Thyroid gland (tissue), 4 donors: ENCODE data around the gene JPH2. TPM values are rescaled to one million over a fixed set of nuclear protein-coding genes. Genes with fewer than 3 reads are reported as not detected.

Experiments used
- DNase-seq, 2 donors: peaks; one replicate each; pipeline ENCODE4 v3.0.0-alpha.2; 2019
- H3K27ac ChIP-seq, 3 donors: fragments of 200-600 bp; sonication (generic); 1 replicate in 2 of 3; 2 replicates in 1 of 3; pipeline ENCODE4 v1.5.1; 2016 to 2019; ENCODE audit warnings: mild to moderate bottlenecking in 1 of 3, moderate library complexity in 1 of 3
- H3K27me3 ChIP-seq: fragments of 200-600 bp; sonication (generic); one replicate; pipeline ENCODE4 v1.5.1; 2019
- H3K36me3 ChIP-seq, 2 donors: fragments of 200-600 bp; sonication (generic); one replicate each; pipeline ENCODE4 v1.5.1; 2016 to 2019
- H3K4me1 ChIP-seq, 2 donors: fragments of 200-600 bp; sonication (generic); one replicate each; pipeline ENCODE4 v1.5.1; 2017 to 2019
- H3K4me3 ChIP-seq, 3 donors: fragments of 200-600 bp; sonication (generic); replicated peaks in 1 of 3; 1 replicate in 2 of 3; 2 replicates in 1 of 3; pipeline ENCODE4 v1.5.1; 2016; ENCODE audit warnings: mild to moderate bottlenecking in 1 of 3
- H3K9me3 ChIP-seq: fragments of 200-600 bp; sonication (generic); one replicate; pipeline ENCODE4 v1.5.1; 2017
- CTCF ChIP-seq, 6 experiments: fragments of 200-600 bp in 3 of 6; fragments of 450-650 bp in 3 of 6; sonication (generic) in 3 of 6; IDR thresholded peaks; one replicate each; pipeline ENCODE4 v1.5.1; 2016 to 2019; ENCODE audit warnings: antibody characterized with exemption in 6 of 6, mild to moderate bottlenecking in 2 of 6, inconsistent platforms in 1 of 6, moderate library complexity in 1 of 6
- POLR2A ChIP-seq, 2 donors: fragments of 450-650 bp; IDR thresholded peaks; one replicate each; pipeline ENCODE4 v1.6.1; 2017; ENCODE audit warnings: antibody characterized with exemption in 2 of 2, mild to moderate bottlenecking in 2 of 2, moderate library complexity in 1 of 2
- WGBS, 2 donors: methylation state at CpG; one replicate each; pipeline ENCODE4 v1.1.5; 2017; 5-methylcytosine and 5-hydroxymethylcytosine counted together
- intact Hi-C: fragments of 100-400 bp; cut with DNase I; formaldehyde crosslinking; loops from one replicate; pipeline ENCODE4 v1.15.1; 2023
- total RNA-seq, 4 donors: library from RNA; depleted of rRNA; stranded (reverse); fragments of >200 nt; gene quantifications; one replicate each; pipeline ENCODE4 v1.2.3, GENCODE V29; 2016

JPH2 gene
- total RNA-seq, 4 donors from 2014 or later: 0.67 to 2.3 (median 1.8) TPM

- Histone ChIP-seq H3K27ac (no peak overlapping the region), H3K9me3 (no peaks in the 10 kb centered on the region), H3K4me3 (no peak overlapping the region), H3K4me1 (no peaks in the 10 kb centered on the region), H3K27me3 (no peaks in the 10 kb centered on the region), H3K36me3 (no peaks in the 10 kb centered on the region)
- intact Hi-C loops: no loop called here
- 62 to 80% methylated on average over 22 to 25 of the region's 56 CpGs for WGBS, 2 donors
- TF ChIP-seq POLR2A (IDR thresholded peaks at IDR 0.05): no peak
- TF ChIP-seq CTCF (IDR thresholded peaks at IDR 0.05): no peak
- no peak for DNase-seq
Measured at GRCh38 chr20:44160133-44160532, 26.9 kb downstream of the JPH2 start.

GRCh38 chr20:44159711-44160110, 27.3 kb downstream of the JPH2 start:
- H3K4me1 ChIP-seq: no peaks in the 10 kb centered on the region
- TF ChIP-seq POLR2A (IDR thresholded peaks at IDR 0.05) (no peak), CTCF (IDR thresholded peaks at IDR 0.05) (no peak)
- H3K27ac ChIP-seq: no peak overlapping the region
- no peaks in the 10 kb centered on the region for H3K9me3 ChIP-seq
- H3K36me3 ChIP-seq: no peaks in the 10 kb centered on the region
- no peak for DNase-seq
- 77 to 87% methylated on average over 13 to 26 of the region's 50 CpGs for WGBS, 2 donors
- intact Hi-C loops: no loop called here
- H3K4me3 ChIP-seq: no peak overlapping the region
- H3K27me3 ChIP-seq: no peaks in the 10 kb centered on the region

DNA sequence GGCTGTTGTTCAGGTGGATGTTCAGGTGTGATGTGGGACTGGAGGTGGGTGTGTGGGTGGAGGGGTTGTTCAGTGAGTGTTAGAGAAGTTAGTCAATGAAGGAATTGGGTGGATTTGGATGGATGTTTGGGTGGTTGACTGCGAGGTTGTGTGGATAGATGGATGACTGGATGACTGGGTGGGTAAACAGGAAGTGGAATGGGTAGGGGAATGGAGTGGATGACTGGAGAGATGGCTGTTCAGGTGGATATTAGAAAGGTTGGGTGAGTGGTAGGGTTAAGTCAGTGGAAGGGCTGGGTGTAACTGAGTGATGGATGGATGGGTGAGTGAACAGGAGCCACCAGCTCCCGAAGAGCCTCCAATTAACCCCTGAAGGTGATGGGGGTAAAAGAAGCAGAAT, 27.9 kb downstream of the JPH2 start:
- H3K4me1 ChIP-seq: no peaks in the 10 kb centered on the region
- no peak overlapping the region for H3K27ac ChIP-seq
- no peak for DNase-seq
- H3K27me3 ChIP-seq: no peaks in the 10 kb centered on the region
- no peaks in the 10 kb centered on the region for H3K36me3 ChIP-seq
- no peaks in the 10 kb centered on the region for H3K9me3 ChIP-seq
- WGBS, 2 donors: 81 to 85% methylated on average over 2 of the region's 2 CpGs
- intact Hi-C loops: no loop called here
- H3K4me3 ChIP-seq: no peak overlapping the region
- TF ChIP-seq POLR2A (IDR thresholded peaks at IDR 0.05) (no peak), CTCF (IDR thresholded peaks at IDR 0.05) (no peak)

DNA sequence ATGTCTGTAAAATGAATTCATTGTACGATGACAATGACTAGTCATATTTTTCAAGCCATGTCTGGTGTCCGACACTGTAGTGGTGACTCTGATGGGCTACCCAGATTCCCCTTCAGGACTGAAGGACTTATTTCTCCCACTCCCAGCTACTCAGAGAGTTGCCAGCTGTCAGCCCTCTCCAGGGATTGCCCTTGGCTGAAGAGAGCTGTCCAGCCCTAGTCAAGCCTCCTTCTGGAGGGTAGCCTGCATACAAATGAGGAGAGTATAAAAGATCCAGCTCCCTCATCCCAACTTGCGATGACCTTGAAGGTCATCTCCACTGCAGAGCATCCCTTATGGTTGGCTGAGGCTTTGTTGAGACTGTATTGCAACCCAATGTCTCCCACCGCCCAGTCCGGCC, 29.9 kb downstream of the JPH2 start:
- intact Hi-C loops: no loop called here
- H3K4me3 ChIP-seq: no peak overlapping the region
- WGBS, 2 donors: 93 to 100% methylated on average over 5 of the region's 5 CpGs
- DNase-seq: no peak
- H3K36me3 ChIP-seq: no peaks in the 10 kb centered on the region
- TF ChIP-seq POLR2A (IDR thresholded peaks at IDR 0.05): no peak
- TF ChIP-seq CTCF (IDR thresholded peaks at IDR 0.05): no peak
- H3K4me1 ChIP-seq: no peaks in the 10 kb centered on the region
- H3K9me3 ChIP-seq: no peaks in the 10 kb centered on the region
- no peaks in the 10 kb centered on the region for H3K27me3 ChIP-seq
- H3K27ac ChIP-seq: no peak overlapping the region

DNA sequence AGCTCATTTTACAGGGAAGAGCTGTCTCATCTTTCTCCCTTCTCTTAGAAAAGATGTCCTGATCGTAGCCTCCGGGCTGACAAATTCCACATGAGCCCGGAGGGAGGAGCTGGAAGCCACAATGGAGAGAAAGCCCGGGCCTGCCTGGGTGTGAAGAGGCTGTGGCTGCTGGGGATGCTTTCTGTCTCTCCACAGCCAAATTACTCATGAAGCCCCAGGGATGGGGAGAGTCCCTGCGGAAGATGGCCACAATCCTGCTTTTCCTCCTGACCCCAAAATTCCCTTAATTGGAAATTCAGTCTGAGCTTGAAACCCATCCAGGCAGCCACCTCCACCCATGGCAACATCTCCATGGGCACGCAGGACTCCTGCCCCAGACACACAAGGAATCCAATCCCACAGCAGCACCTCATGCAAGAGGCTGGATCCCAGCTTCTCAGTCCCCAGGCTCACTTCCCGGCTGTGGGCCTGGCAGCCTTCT, 32.4 kb downstream of the JPH2 start:
- H3K27me3 ChIP-seq: no peaks in the 10 kb centered on the region
- no peak overlapping the region for H3K4me3 ChIP-seq
- TF ChIP-seq POLR2A (IDR thresholded peaks at IDR 0.05) (no peak), CTCF (IDR thresholded peaks at IDR 0.05) (no peak)
- intact Hi-C loops: no loop called here
- H3K27ac ChIP-seq: no peak overlapping the region
- no peaks in the 10 kb centered on the region for H3K4me1 ChIP-seq
- no peak for DNase-seq
- H3K9me3 ChIP-seq: no peaks in the 10 kb centered on the region
- WGBS, 2 donors: 54 to 58% methylated on average over 6 to 7 of the region's 7 CpGs
- H3K36me3 ChIP-seq: no peaks in the 10 kb centered on the region
